IMR-90 (cell line): ENCODE data around the gene UPB1.

Source experiments
- BHLHE40 ChIP-seq: fragments of 150-350 bp; IDR thresholded peaks from 2 replicates; pipeline ENCODE4 v1.6.1; 2016; ENCODE audit warnings: mild to moderate bottlenecking, low read depth, low read length
- CEBPB ChIP-seq: IDR thresholded peaks from 2 replicates; pipeline ENCODE4 v1.6.1; 2012; ENCODE audit warnings: low read depth, low read length, improper control_type of control experiment
- CHD1 ChIP-seq: IDR thresholded peaks from 2 replicates; pipeline ENCODE4 v1.6.1; 2012; ENCODE audit warnings: low read depth, low read length, improper control_type of control experiment
- CTCF ChIP-seq: conservative IDR thresholded peaks from 2 replicates; pipeline ENCODE4 v1.5.1; 2012; ENCODE audit warnings: mild to moderate bottlenecking, low read depth, low read length, improper control_type of control experiment
- MAFK ChIP-seq: IDR thresholded peaks from 2 replicates; pipeline ENCODE4 v1.6.1; 2012; ENCODE audit warnings: low read depth, low read length, improper control_type of control experiment
- MAZ ChIP-seq: IDR thresholded peaks from 2 replicates; pipeline ENCODE4 v1.6.1; 2012; ENCODE audit warnings: low read depth, mild to moderate bottlenecking, low read length, improper control_type of control experiment, moderate library complexity, borderline replicate concordance
- MXI1 ChIP-seq: IDR thresholded peaks from 2 replicates; pipeline ENCODE4 v1.6.1; 2012; ENCODE audit warnings: low read depth, mild to moderate bottlenecking, low read length, moderate library complexity, borderline replicate concordance
- POLR2A ChIP-seq: IDR thresholded peaks from 2 replicates; pipeline ENCODE4 v1.6.1; 2012; ENCODE audit warnings: mild to moderate bottlenecking, low read depth, low read length
- RFX5 ChIP-seq: IDR thresholded peaks from 2 replicates; pipeline ENCODE4 v1.8.0; 2012; ENCODE audit warnings: low read depth, mild to moderate bottlenecking, low read length, moderate library complexity

- TF ChIP-seq CTCF = no peak
- no peak for TF ChIP-seq POLR2A
- no peak for TF ChIP-seq RFX5
- no peak for TF ChIP-seq CHD1
- TF ChIP-seq MAZ = no peak
- no peak for TF ChIP-seq MXI1
- TF ChIP-seq BHLHE40 = peak; percentile 74
- no peak for TF ChIP-seq MAFK
- peak; percentile 48; the same call in 1 of the 2 replicates for TF ChIP-seq CEBPB
Measured at GRCh38 chr22:24465566-24465965, 29.6 kb upstream of the UPB1 start.
